Mesendoderm (in vitro differentiated cells): ENCODE data around the gene CYTIP.
A peak's percentile ranks its signal among the peaks of the same experiment; 100 is the strongest.

Source experiments
- DNase-seq: peaks from one replicate; pipeline ENCODE4 v3.0.0; 2013
- H2AK5ac ChIP-seq: 2 replicates; pipeline ENCODE4 v1.6.1; 2013; ENCODE audit warnings: low read length, inconsistent platforms
- H2BK120ac ChIP-seq: 2 replicates; pipeline ENCODE4 v1.6.1; 2013; ENCODE audit warnings: low read depth, mild to moderate bottlenecking, low read length, moderate library complexity, mixed read lengths
- H2BK15ac ChIP-seq: replicated peaks from 2 replicates; pipeline ENCODE4 v1.6.1; 2013; ENCODE audit warnings: low read depth, mild to moderate bottlenecking, moderate library complexity
- H2BK5ac ChIP-seq: 2 replicates; pipeline ENCODE4 v1.6.1; 2013; ENCODE audit warnings: low read length, inconsistent platforms
- H3K18ac ChIP-seq: 2 replicates; pipeline ENCODE4 v1.6.1; 2013; ENCODE audit warnings: mild to moderate bottlenecking, low read length, mixed read lengths
- H3K23ac ChIP-seq: one replicate; pipeline ENCODE4 v1.6.1; 2013; ENCODE audit warnings: low read length
- H3K27ac ChIP-seq: 2 replicates; pipeline ENCODE4 v1.5.1; 2013; ENCODE audit warnings: low read depth, mild to moderate bottlenecking, inconsistent platforms, low read length, moderate library complexity
- H3K27me3 ChIP-seq: 2 replicates; pipeline ENCODE4 v1.6.1; 2013; ENCODE audit warnings: low read length, control low read depth, mild to moderate bottlenecking, inconsistent platforms; ENCODE audit not compliant: insufficient read depth, poor library complexity
- H3K36me3 ChIP-seq: 2 replicates; pipeline ENCODE4 v1.6.1; 2013; ENCODE audit warnings: low read length, inconsistent platforms; ENCODE audit not compliant: control insufficient read depth, insufficient read depth
- H3K4ac ChIP-seq: one replicate; pipeline ENCODE4 v1.6.1; 2013; ENCODE audit warnings: low read depth, mild to moderate bottlenecking, low read length, moderate library complexity
- H3K4me1 ChIP-seq: 2 replicates; pipeline ENCODE4 v1.6.1; 2013; ENCODE audit warnings: low read depth, low read length, inconsistent platforms; ENCODE audit not compliant: control insufficient read depth
- H3K4me2 ChIP-seq: 2 replicates; pipeline ENCODE4 v1.6.1; 2013; ENCODE audit warnings: low read length
- H3K4me3 ChIP-seq: 2 replicates; pipeline ENCODE4 v1.5.1; 2013; ENCODE audit warnings: mild to moderate bottlenecking, low read length
- H3K56ac ChIP-seq: one replicate; pipeline ENCODE4 v1.6.1; 2013; ENCODE audit warnings: low read length
- H3K79me1 ChIP-seq: 2 replicates; pipeline ENCODE4 v1.6.1; 2013; ENCODE audit warnings: low read length, inconsistent platforms
- H3K79me2 ChIP-seq: 2 replicates; pipeline ENCODE4 v1.6.1; 2013; ENCODE audit warnings: mild to moderate bottlenecking, low read length; ENCODE audit not compliant: control insufficient read depth, insufficient read depth
- H3K9ac ChIP-seq: 2 replicates; pipeline ENCODE4 v1.6.1; 2013; ENCODE audit warnings: low read length, inconsistent platforms
- H4K5ac ChIP-seq: one replicate; pipeline ENCODE4 v1.6.1; 2013; ENCODE audit warnings: low read length
- H4K8ac ChIP-seq: one replicate; pipeline ENCODE4 v1.6.1; 2013; ENCODE audit warnings: low read depth, mild to moderate bottlenecking, control low read depth, low read length, moderate library complexity
- WGBS: extraction: QIAGEN DNeasy Blood & Tissue Kit; methylation state at CpG from one replicate; pipeline ENCODE4 v1.1.7; 2013; ENCODE audit warnings: low lambda C conversion rate, missing lambda C conversion rate; ENCODE audit not compliant: insufficient coverage; ENCODE audit errors: extremely low coverage; 5-methylcytosine and 5-hydroxymethylcytosine counted together

The CYTIP gene

DNA sequence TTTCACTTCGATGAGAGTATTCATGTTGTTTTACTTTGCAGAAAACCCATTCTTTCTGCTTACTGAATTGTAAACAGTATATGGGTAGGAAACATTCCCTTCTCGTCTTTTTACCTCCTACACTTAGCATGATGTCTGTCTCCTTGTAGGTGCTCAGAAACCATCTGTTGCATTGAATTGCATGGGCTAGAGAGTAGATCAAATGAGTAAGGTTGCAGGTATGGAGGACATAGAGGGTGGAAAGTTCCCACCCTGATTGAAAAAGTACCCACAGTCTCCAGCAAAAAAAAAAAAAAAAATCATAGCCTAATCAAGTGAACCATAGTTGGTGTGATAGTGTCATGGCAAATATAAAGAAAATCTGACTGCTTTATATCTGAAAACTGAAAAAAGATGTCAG, 1.7 kb downstream of the CYTIP start:
- Histone ChIP-seq H2BK120ac (no peak overlapping the region), H3K56ac (no peak overlapping the region), H3K9ac (no peak overlapping the region), H4K8ac (no peak overlapping the region), H3K4me2 (no peak overlapping the region), H3K79me2 (no peaks in the 10 kb centered on the region), H2AK5ac (no peak overlapping the region), H3K36me3 (no peaks in the 10 kb centered on the region), H4K5ac (no peak overlapping the region), H3K79me1 (no peaks in the 10 kb centered on the region), H3K23ac (no peak overlapping the region), H3K4me1 (no peaks in the 10 kb centered on the region), H2BK5ac (no peak overlapping the region), H3K18ac (no peak overlapping the region), H3K4me3 (no peak overlapping the region), H3K27me3 (no peaks in the 10 kb centered on the region), H2BK15ac (no peak overlapping the region), H3K27ac (no peak overlapping the region), H3K4ac (no peak overlapping the region)
- WGBS, result no CpG with 5 or more reads among the region's 2 CpGs
- DNase-seq, result no peak

DNA sequence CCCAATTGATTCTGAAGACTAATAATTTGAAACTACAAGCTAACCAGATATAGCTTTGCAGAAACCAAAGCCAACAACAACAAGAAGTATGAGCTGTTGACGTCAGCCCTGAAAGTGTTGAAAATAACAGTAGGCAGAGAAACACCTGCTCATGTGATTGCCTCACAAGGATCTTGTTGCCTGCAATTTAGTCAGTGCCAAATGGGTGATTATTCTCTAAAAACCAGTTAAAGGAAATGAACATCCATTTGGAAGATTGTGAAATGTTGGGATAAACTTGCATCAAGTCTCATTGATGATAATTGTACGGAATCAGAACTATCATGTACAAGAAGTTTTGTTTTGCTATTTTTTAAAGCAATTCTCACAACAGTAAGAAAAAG, 2.8 kb downstream of the CYTIP start:
- no peak overlapping the region for H4K8ac ChIP-seq
- H2BK15ac ChIP-seq, result no peak overlapping the region
- H3K23ac ChIP-seq, result no peak overlapping the region
- H3K56ac ChIP-seq, result no peak overlapping the region
- H3K27ac ChIP-seq, result no peak overlapping the region
- H3K9ac ChIP-seq, result no peak overlapping the region
- no peak overlapping the region for H2BK5ac ChIP-seq
- H4K5ac ChIP-seq, result no peak overlapping the region
- H3K79me2 ChIP-seq, result no peaks in the 10 kb centered on the region
- no peak overlapping the region for H2BK120ac ChIP-seq
- DNase-seq, result no peak
- H3K4me2 ChIP-seq, result no peak overlapping the region
- H3K4me3 ChIP-seq, result no peak overlapping the region
- no peak overlapping the region for H2AK5ac ChIP-seq
- no peaks in the 10 kb centered on the region for H3K4me1 ChIP-seq
- no peaks in the 10 kb centered on the region for H3K79me1 ChIP-seq
- no peaks in the 10 kb centered on the region for H3K27me3 ChIP-seq
- no peak overlapping the region for H3K4ac ChIP-seq
- no CpG with 5 or more reads among the region's 2 CpGs for WGBS
- no peaks in the 10 kb centered on the region for H3K36me3 ChIP-seq
- no peak overlapping the region for H3K18ac ChIP-seq

DNA sequence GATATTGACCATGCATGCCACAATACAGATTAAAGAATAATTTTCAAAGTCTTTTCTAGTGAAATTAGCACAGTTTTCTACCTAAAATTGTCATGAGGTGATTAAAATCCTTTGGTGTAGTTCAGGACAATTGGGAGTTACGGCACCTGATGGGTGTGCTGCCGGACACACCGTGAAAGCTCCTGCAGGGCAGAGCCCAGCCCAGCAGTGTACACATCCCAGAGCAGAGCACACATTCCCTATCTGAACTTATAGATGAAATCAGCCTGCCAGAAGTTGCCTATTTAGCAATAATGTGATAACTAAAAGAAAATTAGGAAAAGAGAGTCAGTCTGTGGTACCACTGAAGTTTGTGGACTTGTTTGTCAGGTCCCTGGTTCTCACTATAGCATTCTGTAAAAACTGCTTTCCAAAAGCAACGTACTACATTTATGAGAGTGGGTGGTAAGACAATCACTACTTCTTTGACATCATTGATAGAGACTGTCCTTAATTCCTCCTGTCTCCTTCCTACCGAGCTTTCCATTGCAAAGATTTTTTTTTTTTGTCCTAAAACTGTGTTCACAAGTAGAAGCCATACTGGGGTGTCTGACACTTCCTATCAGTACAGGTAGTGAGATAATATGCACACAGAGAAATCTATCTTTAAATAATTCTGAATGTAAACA, 3.4 kb downstream of the CYTIP start:
- H3K18ac ChIP-seq, result no peak overlapping the region
- no peak overlapping the region for H4K5ac ChIP-seq
- H3K4me2 ChIP-seq, result no peak overlapping the region
- H3K9ac ChIP-seq, result no peak overlapping the region
- H3K4ac ChIP-seq, result no peak overlapping the region
- no CpG with 5 or more reads among the region's 5 CpGs for WGBS
- H3K4me1 ChIP-seq, result no peaks in the 10 kb centered on the region
- no peak overlapping the region for H3K56ac ChIP-seq
- H3K27me3 ChIP-seq, result no peaks in the 10 kb centered on the region
- no peak overlapping the region for H3K27ac ChIP-seq
- no peak overlapping the region for H2BK120ac ChIP-seq
- DNase-seq, result no peak
- H2BK15ac ChIP-seq, result no peak overlapping the region
- H2BK5ac ChIP-seq, result no peak overlapping the region
- H3K23ac ChIP-seq, result no peak overlapping the region
- no peak overlapping the region for H4K8ac ChIP-seq
- H3K4me3 ChIP-seq, result no peak overlapping the region
- no peak overlapping the region for H2AK5ac ChIP-seq
- H3K79me1 ChIP-seq, result no peaks in the 10 kb centered on the region
- H3K36me3 ChIP-seq, result no peaks in the 10 kb centered on the region
- H3K79me2 ChIP-seq, result no peaks in the 10 kb centered on the region

DNA sequence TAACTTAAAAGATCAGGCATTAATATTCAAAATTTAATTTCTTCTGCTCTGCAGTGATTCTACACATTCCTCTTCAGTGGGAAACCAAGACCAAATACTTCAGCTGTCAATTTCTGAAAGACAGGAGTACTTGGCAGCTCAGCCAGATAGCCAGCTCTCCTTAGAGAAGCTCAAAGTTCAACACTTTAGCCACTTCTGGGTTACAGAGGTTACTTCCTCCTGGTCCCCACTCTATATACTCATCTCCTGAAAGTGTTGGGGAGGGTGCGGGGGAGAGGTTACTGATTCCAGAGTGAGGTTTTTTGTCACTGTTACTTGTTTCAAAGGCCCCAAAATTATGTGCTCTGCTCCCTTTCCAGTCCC, 4.1 kb downstream of the CYTIP start:
- Histone ChIP-seq H3K9ac (no peak overlapping the region), H4K8ac (no peak overlapping the region), H2AK5ac (no peak overlapping the region), H3K4me3 (no peak overlapping the region), H3K27me3 (no peaks in the 10 kb centered on the region), H4K5ac (no peak overlapping the region), H3K79me1 (no peaks in the 10 kb centered on the region), H2BK15ac (no peak overlapping the region), H2BK5ac (no peak overlapping the region), H3K79me2 (no peaks in the 10 kb centered on the region), H3K4ac (no peak overlapping the region), H3K18ac (peak overlapping the region; percentile 60), H3K23ac (no peak overlapping the region), H3K4me1 (no peaks in the 10 kb centered on the region), H3K27ac (no peak overlapping the region), H3K36me3 (no peaks in the 10 kb centered on the region), H2BK120ac (no peak overlapping the region), H3K4me2 (no peak overlapping the region), H3K56ac (no peak overlapping the region)
- no peak for DNase-seq
- WGBS, result no CpG with 5 or more reads among the region's 1 CpG

DNA sequence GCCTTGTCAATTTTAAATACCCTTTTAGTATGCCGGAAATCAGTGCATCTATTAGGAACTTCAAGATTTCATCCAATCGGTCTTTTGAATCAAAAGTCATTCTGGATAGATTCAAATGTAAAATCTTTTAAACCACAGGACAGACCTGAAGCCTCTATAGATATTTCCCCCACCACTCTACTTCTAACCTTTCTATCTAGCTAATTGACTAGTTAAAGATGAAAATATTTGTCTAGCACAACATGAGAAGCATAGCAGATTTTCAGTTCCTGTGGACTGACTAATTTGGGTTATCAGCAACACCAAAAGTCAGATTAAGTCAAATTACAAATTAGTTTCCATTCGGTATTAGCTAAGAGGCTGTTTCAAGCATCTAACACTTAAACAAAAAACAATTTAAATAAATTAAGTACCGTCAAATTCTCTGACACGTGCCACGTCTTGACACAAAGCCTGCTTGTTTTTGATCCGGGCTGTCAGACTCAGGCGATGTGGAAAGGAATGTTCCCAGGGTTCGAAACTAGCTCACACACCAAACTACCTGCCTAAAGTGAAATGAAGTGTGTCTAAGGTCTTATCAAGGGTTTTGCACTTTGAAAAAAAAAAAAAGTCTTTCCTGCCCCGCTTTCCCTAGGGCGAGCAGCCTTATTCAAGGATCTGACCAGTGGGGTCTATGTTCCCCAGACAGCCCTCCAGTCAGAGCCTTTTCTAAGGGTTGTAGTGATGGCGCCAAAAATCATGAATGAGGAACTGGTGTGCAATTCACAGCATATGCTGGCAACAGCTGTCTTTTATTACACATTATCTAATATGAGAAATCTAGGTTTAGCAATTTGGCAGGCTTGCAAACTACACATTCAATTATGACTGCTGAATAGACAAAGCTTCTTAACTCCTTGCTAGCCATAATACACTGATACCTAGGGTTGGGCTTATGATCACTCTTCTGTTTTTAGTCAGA, 4.7 kb downstream of the CYTIP start:
- Histone ChIP-seq H2BK5ac (no peak overlapping the region), H3K9ac (no peak overlapping the region), H4K8ac (no peak overlapping the region), H3K27ac (no peak overlapping the region), H3K23ac (no peak overlapping the region), H3K56ac (no peak overlapping the region), H2BK15ac (no peak overlapping the region), H3K4me1 (no peaks in the 10 kb centered on the region), H2AK5ac (no peak overlapping the region), H3K36me3 (no peaks in the 10 kb centered on the region), H3K27me3 (no peaks in the 10 kb centered on the region), H3K4me2 (no peak overlapping the region), H3K4ac (no peak overlapping the region), H3K18ac (no peak overlapping the region), H4K5ac (no peak overlapping the region), H3K79me1 (no peaks in the 10 kb centered on the region), H2BK120ac (no peak overlapping the region), H3K4me3 (no peak overlapping the region), H3K79me2 (no peaks in the 10 kb centered on the region)
- no CpG with 5 or more reads among the region's 12 CpGs for WGBS
- DNase-seq, result no peak
